SH-SY5Y (cell line): ENCODE measurements around the gene ZNF862.

Source experiments
- GATA2 ChIP-seq: IDR thresholded peaks from 2 replicates; pipeline ENCODE4 v1.6.1; 2011; ENCODE audit warnings: mild to moderate bottlenecking, low read depth, low read length
- GATA3 ChIP-seq: IDR thresholded peaks from 2 replicates; pipeline ENCODE4 v1.6.1; 2011; ENCODE audit warnings: low read depth, mild to moderate bottlenecking, low read length, moderate library complexity

DNA sequence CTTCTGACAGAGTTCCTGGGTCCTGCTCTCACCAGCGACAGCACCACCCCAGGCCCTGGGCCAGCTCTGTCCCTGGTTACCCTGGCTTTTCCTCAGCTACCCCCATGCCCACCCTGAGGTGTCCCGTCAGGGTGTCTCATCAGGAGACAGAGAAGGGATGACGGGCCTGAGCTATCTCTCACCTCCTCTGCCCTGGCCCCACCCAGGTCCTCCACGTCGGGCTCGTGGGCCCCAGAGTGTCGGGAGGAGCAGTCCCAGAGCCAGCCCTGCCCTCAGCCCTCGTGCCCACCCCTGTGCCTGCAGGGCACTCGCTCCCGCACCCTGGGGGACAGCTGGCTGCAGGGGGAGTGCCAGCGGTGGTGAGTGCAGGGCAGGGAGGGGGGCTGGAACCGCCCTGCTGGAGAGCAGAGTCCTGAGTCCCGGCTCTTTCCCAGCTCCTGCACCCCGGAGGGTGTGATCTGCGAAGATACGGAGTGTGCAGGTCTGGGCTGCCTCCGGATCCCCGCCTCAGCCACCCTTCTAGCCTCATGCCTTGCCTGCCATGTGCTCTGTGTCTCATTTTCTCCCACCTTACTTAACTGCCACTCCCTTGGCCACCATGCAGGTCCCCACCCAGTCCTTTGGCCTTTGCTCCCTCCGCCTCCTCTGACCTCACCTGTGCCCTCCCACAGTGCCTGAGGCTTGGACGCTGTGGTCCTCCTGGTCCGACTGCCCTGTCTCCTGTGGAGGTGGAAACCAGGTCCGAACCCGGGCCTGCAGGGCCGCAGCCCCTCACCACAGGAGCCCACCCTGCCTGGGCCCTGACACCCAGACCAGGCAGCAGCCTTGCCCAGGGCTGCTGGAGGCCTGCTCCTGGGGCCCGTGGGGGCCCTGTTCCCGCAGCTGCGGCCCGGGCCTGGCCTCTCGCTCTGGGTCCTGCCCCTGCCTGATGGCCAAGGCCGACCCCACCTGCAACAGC, 16.7 kb upstream of the ZNF862 start:
- TF ChIP-seq GATA2 = no peak
- no peak for TF ChIP-seq GATA3
